Astrocyte (in vitro differentiated cells and primary cell): ENCODE measurements around the gene SCN1B.

ENCODE experiments used
- EZH2 ChIP-seq: IDR thresholded peaks from 2 replicates; pipeline ENCODE4 v1.6.1; 2012; ENCODE audit warnings: mild to moderate bottlenecking, low read length, inconsistent platforms; ENCODE audit not compliant: insufficient read depth
- TF ChIP-seq, protein P1 (sequence below): IDR thresholded peaks from 2 replicates; pipeline ENCODE4 v1.5.1; 2011; ENCODE audit warnings: low read depth, mild to moderate bottlenecking, inconsistent platforms, low read length, moderate library complexity; ENCODE audit not compliant: insufficient read depth

DNA sequence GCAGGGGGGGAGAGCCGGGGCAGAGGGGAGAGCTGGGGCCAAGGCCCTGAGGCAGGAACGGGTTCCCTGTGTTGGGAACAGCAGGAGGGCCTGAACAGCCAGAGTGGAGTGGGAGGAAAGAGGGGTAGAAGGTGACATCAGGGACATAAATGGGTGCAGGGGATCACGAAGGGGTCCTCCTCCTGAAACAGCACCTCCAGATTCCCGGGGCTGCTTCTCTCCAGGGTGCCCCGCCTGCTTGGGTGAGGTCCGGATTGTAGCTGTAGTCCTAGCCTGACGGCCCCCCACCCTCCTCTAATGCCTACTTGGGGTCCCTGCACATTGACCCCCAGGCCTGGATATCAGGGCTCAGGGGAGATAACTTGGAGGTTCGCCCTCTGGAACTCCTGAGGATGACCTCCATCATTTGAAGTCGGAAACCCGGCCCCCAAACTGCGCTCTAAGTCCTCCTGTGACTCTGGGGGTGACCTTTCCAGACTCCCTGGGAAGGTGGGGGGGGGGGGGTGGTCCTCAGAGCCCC is 473 bp upstream of the SCN1B start:
- no peak for TF ChIP-seq EZH2
- TF ChIP-seq, protein P1, sequence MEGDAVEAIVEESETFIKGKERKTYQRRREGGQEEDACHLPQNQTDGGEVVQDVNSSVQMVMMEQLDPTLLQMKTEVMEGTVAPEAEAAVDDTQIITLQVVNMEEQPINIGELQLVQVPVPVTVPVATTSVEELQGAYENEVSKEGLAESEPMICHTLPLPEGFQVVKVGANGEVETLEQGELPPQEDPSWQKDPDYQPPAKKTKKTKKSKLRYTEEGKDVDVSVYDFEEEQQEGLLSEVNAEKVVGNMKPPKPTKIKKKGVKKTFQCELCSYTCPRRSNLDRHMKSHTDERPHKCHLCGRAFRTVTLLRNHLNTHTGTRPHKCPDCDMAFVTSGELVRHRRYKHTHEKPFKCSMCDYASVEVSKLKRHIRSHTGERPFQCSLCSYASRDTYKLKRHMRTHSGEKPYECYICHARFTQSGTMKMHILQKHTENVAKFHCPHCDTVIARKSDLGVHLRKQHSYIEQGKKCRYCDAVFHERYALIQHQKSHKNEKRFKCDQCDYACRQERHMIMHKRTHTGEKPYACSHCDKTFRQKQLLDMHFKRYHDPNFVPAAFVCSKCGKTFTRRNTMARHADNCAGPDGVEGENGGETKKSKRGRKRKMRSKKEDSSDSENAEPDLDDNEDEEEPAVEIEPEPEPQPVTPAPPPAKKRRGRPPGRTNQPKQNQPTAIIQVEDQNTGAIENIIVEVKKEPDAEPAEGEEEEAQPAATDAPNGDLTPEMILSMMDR: no peak
